Progenitor cell of endocrine pancreas (in vitro differentiated cells): ENCODE data around the gene TTC28. TPM values are rescaled to one million over a fixed set of nuclear protein-coding genes. Genes with fewer than 3 reads are reported as not detected.

Experiments used
- DNase-seq: peaks from one replicate; pipeline ENCODE4 v3.0.0; 2021; ENCODE audit warnings: low spot score; ENCODE audit not compliant: unreplicated experiment
- H3K27ac Mint-ChIP-seq: 2 replicates; pipeline ENCODE4 v1.8.0; 2021; ENCODE audit warnings: mild to moderate bottlenecking, moderate library complexity, mixed read lengths
- H3K27me3 Mint-ChIP-seq: 2 replicates; pipeline ENCODE4 v1.8.0; 2021; ENCODE audit warnings: mixed read lengths
- H3K36me3 Mint-ChIP-seq: 2 replicates; pipeline ENCODE4 v1.8.0; 2022; ENCODE audit warnings: mixed read lengths; ENCODE audit not compliant: insufficient read depth
- H3K4me1 Mint-ChIP-seq: 2 replicates; pipeline ENCODE4 v1.8.0; 2021; ENCODE audit warnings: low read depth, mixed read lengths
- H3K4me3 Mint-ChIP-seq: 2 replicates; pipeline ENCODE4 v1.8.0; 2021; ENCODE audit warnings: low read depth, mild to moderate bottlenecking, moderate library complexity, mixed read lengths
- H3K9me3 Mint-ChIP-seq: 2 replicates; pipeline ENCODE4 v1.8.0; 2021; ENCODE audit warnings: low read depth, mixed read lengths
- CTCF ChIP-seq: fragments of 200-600 bp; sonication (generic); IDR thresholded peaks from one replicate; pipeline ENCODE4 v1.5.0; 2021; ENCODE audit warnings: antibody characterized with exemption, mild to moderate bottlenecking; ENCODE audit not compliant: unreplicated experiment
- total RNA-seq: library from RNA; stranded (reverse); gene quantifications from 2 replicates; pipeline ENCODE4 v1.2.1, GENCODE V29; 2021

TTC28 gene
- total RNA-seq, 1 donor from 2014 or later: 35.2 TPM

- Mint-ChIP-seq H3K36me3 (peaks cover 5% of the 10 kb centered on the region), H3K4me1 (peaks cover 9% of the 10 kb centered on the region), H3K9me3 (no peaks in the 10 kb centered on the region), H3K4me3 (no peak overlapping the region), H3K27ac (no peak overlapping the region), H3K27me3 (no peaks in the 10 kb centered on the region)
- DNase-seq: no peak
- TF ChIP-seq CTCF: no peak
These were observed 34.5 kb upstream of the TTC28 start for GRCh38 chr22:28714043-28714628.

GRCh38 chr22:28711820-28712777 lies 32.5 kb upstream of the TTC28 start:
- no peaks in the 10 kb centered on the region for H3K9me3 Mint-ChIP-seq
- DNase-seq: no peak
- H3K4me3 Mint-ChIP-seq: no peak overlapping the region
- peaks cover 11% of the 10 kb centered on the region for H3K4me1 Mint-ChIP-seq
- H3K27ac Mint-ChIP-seq: peak overlapping the region; percentile 38
- H3K36me3 Mint-ChIP-seq: peaks cover 7% of the 10 kb centered on the region
- no peaks in the 10 kb centered on the region for H3K27me3 Mint-ChIP-seq
- TF ChIP-seq CTCF: no peak

- no peak for DNase-seq
- no peaks in the 10 kb centered on the region for H3K27me3 Mint-ChIP-seq
- no peak overlapping the region for H3K27ac Mint-ChIP-seq
- peaks cover 11% of the 10 kb centered on the region for H3K4me1 Mint-ChIP-seq
- TF ChIP-seq CTCF: no peak
- no peaks in the 10 kb centered on the region for H3K9me3 Mint-ChIP-seq
- peaks cover 7% of the 10 kb centered on the region for H3K36me3 Mint-ChIP-seq
- H3K4me3 Mint-ChIP-seq: no peak overlapping the region
These were observed 31.7 kb upstream of the TTC28 start for GRCh38 chr22:28711341-28711740.

- H3K4me3 Mint-ChIP-seq: no peak overlapping the region
- H3K27ac Mint-ChIP-seq: no peak overlapping the region
- H3K4me1 Mint-ChIP-seq: peaks cover 11% of the 10 kb centered on the region
- no peaks in the 10 kb centered on the region for H3K27me3 Mint-ChIP-seq
- DNase-seq: no peak
- no peaks in the 10 kb centered on the region for H3K9me3 Mint-ChIP-seq
- no peak for TF ChIP-seq CTCF
- peaks cover 7% of the 10 kb centered on the region for H3K36me3 Mint-ChIP-seq
These were observed 31.0 kb upstream of the TTC28 start for GRCh38 chr22:28710576-28711191.

GRCh38 chr22:28710107-28710506 lies 30.5 kb upstream of the TTC28 start:
- Mint-ChIP-seq H3K36me3 (peaks cover 7% of the 10 kb centered on the region), H3K4me1 (peaks cover 11% of the 10 kb centered on the region), H3K9me3 (no peaks in the 10 kb centered on the region), H3K4me3 (no peak overlapping the region), H3K27ac (no peak overlapping the region), H3K27me3 (no peaks in the 10 kb centered on the region)
- DNase-seq: no peak
- no peak for TF ChIP-seq CTCF
